GM04504 (cell line): ENCODE measurements around the gene ZBTB16.

ENCODE experiments used
- DNase-seq: peaks from one replicate; pipeline ENCODE4 v3.0.0-alpha.2; 2012; ENCODE audit warnings: low read depth

Gene ZBTB16

DNA sequence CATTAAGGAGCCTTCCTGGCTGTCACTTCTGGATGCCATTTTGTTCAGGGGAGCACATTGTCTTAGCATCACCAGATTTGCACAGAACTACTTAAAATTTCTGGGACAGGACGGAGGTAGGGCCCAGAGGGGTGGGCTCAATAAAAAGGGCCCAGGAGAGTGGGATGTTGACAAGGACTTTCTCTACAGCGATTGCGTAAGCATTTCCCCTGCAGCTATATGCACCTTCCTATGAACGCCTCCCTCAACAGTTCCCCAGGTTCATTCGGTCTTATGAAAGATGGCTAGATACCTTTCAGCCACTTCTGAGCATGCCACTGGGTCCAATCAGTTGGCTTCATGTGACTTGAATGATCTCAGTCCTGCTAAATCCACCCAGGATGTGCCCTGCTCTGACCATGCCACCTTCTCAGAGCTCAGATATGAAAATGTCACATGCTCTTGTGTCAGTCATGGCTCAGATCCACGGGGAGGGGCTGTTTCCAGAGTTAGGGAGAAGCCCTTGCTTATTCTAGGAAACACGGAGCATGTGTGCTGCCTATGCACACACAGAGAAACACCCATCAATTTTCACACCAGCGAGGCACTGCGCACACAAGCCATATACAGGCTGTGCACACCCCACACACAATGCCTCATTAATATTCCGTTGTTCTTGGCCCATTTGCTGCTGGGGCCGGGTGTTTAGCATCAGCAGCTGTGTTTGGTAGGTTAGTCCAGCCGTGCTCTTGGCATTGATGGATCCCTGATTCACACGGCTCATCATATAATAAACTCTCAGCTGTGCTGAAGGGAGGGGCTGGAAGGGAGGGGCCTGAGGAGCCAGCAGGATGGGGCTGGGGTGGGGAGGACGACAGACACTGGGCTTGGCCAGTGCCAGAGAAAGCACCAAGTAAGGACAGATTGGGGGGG is 184.2 kb downstream of the ZBTB16 start:
- DNase-seq, result no peak

DNA sequence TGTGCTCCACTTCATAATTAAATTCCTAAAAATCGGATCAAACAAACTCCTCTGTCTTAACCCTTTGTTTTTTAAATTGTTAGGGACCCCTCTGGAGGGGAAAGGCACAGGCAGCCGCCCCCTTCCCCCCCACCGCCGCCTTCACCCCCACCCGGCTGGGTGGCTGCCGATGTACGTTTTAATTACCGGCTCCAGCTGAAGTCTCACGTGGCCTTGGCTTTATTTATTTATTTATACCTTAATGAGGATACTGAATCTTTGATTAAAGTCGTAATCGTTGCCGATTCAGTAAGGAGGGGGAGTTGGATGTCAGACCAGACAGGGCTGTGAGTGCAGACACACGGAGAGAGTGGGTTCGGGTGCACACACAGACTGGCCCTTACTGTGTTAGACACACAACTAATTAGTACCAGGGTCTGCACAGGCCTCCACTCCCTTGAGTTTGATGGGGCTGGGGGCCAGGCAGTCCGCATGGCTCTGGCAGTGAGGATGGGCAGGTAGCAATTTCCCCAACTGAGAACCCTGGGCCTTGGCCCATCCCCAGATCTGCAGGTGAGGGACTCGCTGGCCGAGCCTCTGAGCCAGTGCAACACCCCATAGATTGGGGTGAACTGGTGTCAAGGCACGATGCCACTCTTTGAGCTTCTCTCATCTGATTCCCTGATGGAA is 185.3 kb downstream of the ZBTB16 start:
- no peak for DNase-seq

DNA sequence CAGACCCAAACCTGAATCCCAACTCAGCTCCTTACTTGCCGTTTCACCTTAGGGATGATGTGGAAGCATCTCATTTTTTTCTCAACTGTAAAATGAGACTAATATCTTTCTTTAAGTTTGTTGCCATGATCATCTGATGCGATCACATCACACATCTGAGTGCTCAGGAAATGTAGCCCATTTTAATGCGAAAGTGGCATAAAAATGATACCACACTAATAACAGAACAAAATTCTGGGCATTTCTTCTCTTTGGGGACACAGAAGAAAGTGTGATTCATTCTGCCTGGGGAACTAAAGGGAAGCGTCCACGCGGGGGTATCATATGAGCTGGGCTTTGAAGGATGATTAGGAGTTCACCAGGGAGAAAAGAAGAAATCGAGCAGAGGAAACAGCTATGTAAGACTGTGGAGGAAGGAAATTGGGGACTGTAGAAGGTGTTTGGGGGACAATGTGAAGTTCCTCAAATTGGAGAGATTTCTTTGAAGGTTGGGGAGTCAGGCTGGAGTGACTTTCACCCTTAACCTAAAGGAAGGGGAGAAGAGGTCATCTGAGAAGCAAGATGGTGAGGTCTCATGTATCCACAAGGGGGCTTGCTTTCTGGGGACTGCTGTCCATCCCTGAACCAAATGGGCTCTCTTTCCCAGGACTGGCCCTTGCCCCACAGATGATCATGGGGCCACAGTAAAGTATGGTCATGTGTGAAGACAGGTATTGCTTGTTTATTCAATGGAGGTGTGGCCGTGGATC is 187.0 kb downstream of the ZBTB16 start:
- DNase-seq, result no peak

DNA sequence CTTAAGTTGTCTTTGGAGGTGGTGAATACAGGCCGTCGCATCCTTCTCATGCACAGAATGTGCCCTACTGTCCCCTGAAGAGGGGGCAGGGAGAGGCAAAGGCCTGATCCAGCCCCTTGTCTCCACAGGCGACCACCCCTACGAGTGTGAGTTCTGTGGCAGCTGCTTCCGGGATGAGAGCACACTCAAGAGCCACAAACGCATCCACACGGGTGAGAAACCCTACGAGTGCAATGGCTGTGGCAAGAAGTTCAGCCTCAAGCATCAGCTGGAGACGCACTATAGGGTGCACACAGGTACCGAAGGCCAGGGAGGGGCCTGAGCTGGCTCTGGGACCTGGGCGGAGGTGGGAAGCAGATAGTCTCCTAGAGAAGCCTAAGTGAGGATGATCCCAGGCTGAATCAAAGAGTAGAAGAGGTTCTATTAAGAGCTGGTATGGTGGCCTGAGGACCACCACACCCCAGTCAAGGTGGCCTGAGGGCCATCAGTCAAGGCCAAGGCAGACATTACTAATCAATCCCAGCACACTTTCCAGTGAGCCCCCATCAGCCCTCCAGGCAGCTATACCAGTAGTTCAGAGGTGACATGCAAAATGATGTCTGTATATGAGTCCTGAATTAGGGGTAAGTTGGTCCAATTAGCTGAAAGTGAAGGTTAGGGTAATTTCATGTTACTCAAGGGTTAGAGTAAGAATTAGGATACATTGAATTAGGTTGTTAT is 187.7 kb downstream of the ZBTB16 start:
- no peak for DNase-seq

DNA sequence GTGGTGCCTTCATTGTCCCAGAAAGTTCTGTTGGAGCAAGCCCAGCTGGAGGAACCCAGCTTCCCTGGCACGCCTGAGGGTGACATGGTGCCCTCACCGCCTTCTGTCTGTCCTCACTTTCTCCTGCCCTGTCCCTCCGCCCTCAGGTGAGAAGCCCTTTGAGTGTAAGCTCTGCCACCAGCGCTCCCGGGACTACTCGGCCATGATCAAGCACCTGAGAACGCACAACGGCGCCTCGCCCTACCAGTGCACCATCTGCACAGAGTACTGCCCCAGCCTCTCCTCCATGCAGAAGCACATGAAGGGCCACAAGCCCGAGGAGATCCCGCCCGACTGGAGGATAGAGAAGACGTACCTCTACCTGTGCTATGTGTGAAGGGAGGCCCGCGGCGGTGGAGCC is 190.7 kb downstream of the ZBTB16 start:
- DNase-seq, result no peak

DNA sequence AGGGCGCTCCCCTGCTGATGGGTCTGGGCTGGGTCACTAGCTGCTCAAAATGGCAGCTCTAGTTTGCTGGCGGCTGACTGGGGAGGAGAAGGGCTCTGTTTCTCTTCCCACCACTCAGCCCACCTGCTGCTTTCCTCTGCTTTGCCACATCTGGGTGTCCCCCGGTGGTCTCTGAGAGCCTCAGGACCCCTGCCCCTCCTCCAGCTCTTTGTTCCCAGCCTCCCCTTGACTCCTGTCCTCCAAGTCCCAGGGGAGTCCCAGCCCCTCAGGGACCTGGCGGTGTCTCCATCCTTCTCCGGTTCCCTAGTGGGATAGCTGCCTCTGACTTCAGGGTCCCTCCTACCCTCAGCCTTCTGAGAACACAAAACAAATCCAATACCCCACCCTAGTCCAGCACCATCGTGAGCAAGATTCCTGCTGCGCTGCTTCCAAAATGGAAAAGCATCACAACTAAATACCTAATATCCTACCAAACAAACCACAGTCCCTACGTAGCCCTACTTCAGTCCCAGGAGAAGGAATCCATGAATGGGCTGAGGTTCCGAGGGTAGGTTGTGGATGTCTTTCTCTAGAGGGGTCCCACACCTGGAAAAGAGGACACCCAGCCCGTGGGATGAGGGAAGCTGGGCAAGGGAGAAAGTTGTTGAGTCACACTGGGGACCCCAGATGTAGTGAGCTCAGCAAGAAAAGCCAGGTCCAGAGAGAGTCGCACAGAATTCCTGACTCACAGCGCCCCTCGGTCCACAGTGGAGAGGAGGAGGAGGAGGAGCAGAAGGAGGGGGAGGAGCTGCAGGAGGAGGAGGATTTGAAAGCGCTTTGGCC is 191.7 kb downstream of the ZBTB16 start:
- DNase-seq, result no peak

DNA sequence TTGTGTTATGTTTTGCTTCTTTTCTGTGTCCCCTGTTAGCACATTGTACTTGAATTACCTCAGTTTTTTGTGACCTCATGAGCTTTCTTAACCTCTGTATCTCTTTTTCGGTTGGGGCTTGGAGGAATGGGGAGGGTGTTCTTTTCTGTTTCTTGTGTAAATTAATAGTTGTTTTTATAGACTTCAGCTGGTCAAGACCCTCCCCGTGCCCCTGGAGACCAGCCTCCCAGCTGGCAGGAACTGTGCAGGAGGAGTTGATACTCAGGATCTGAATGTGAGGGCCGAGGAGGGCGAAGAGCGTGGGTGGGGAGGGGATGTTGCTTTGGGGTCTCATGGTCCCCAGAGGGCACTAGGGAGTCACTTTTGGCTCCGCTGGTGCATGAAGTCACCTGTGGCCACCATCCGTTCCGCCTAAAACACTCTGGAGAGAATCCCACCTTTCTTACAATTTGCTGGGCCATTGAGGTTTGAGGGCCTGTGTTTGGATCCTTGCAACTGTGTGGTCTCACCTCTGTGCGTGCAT is 192.4 kb downstream of the ZBTB16 start:
- no peak for DNase-seq

DNA sequence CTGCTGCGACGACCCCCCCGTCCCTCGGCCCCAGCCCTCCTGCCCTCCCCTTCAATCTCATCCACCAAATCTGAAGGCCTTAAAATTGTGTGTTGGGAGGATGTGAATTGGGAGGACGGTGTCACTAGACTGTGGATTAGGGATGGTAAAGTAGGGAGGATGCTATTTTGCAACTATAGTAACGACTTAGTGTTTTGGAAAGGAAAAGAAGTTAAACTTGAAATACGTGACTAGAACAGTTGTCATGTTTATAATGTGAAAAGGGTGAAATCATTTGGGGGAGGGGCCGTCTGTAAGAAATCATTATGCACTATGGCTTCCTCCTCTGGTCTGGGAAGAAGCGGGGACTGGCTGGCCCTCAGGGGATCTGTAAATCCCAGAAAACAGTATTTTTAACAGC is 193.3 kb downstream of the ZBTB16 start:
- DNase-seq, result no peak

DNA sequence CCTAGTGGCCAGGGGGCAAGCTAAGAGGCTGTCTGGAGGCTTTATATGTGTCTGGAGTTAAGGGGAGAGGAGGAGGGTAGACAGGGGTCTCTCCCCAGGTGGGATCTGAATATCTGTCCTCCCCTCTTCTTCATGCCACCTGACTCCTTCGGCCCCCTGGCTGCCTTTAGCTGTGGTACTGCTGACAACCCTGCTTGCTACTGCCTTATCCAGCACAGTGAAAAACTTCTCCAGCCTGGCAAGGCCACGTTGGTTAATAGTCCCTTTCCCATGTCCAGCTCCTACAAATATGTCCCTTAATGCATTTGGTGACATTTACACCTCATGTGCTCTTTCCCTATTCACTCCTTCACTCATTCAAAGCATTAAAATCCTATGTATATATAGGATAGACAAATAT is 194.3 kb downstream of the ZBTB16 start:
- DNase-seq, result no peak

DNA sequence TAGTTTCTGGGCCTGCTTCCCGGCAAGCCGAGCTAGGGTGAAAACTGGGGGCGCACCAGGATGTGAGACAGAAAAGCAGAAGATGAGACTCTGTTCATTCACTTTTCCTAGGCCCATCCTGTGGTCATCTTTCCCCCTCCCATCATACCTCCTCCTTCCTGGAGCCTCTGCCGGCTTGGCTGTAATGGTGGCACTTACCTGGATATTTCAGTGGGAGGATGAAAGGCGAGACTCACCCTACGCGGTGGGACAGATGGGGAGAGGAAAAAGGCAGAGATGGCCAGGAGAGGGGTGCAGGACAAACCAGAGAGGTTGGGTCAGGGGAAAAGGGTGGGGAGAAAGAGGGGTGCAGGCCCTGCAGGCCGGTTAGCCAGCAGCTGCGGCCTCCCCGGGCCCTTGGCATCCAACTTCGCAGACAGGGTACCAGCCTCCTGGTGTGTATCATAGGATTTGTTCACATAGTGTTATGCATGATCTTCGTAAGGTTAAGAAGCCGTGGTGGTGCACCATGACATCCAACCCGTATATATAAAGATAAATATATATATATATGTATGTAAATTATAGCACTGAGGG is 195.1 kb downstream of the ZBTB16 start:
- no peak for DNase-seq

DNA sequence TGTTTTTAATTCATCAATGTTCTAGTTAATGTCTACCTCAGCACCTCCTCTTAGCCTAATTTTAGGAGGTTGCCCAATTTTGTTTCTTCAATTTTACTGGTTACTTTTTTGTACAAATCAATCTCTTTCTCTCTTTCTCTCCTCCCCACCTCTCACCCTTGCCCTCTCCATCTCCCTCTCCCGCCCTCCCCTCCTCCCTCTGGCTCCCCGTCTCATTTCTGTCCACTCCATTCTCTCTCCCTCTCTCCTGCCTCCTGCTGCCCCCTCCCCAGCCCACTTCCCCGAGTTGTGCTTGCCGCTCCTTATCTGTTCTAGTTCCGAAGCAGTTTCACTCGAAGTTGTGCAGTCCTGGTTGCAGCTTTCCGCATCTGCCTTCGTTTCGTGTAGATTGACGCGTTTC is 195.8 kb downstream of the ZBTB16 start:
- no peak for DNase-seq

DNA sequence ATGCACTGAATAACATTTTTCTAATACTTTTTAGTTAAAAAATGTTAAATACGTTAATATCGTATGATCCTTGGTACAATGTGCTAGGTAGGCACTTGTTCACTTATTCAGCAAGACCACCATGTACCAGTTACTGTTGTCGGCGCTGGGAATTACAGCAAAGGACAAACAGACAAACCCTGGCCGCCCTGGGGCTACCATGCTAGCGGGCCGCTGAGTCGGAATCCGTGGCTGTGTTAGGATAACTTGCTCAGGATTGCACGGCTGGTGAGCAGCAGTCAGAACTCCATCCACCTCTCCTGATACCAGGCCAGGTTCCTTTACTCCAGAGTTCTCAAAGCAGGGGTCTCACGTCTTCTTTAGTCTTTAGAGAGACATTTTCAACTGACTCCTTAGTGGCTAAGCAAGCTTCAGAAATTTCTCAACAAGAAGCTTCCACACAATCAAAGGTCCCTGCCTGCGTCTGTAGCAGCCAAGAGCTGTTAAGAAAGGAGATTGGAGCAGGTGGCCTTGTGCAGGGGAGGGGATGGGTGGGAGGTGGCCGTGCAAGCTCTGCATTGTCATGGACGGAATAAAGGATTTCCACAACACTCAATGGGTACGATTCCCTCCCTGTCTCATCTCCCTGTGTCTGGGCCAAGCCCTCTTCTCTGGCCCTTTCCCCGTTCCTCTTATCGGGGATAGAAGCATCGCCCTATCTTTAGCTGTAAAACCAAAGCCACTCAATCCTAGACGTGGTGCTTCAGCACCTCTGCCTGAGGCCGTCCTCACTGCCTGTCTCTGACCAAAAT is 196.9 kb downstream of the ZBTB16 start:
- DNase-seq, result no peak

DNA sequence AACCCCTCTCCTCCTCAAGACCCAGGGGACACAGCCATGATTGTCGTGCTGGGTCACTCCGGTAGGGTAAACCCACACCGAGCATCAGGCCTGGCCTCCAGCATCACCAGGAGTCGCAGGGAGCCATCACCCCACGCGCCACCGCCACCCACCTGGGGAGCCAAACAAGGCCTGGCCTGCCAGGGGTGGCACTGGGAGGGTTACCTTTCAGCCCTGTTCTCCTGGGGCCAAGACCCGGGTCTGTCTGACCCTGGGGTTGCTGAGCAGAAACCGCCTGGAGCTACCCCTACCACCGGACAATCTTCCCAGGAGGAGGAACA is 197.4 kb downstream of the ZBTB16 start:
- DNase-seq, result no peak

DNA sequence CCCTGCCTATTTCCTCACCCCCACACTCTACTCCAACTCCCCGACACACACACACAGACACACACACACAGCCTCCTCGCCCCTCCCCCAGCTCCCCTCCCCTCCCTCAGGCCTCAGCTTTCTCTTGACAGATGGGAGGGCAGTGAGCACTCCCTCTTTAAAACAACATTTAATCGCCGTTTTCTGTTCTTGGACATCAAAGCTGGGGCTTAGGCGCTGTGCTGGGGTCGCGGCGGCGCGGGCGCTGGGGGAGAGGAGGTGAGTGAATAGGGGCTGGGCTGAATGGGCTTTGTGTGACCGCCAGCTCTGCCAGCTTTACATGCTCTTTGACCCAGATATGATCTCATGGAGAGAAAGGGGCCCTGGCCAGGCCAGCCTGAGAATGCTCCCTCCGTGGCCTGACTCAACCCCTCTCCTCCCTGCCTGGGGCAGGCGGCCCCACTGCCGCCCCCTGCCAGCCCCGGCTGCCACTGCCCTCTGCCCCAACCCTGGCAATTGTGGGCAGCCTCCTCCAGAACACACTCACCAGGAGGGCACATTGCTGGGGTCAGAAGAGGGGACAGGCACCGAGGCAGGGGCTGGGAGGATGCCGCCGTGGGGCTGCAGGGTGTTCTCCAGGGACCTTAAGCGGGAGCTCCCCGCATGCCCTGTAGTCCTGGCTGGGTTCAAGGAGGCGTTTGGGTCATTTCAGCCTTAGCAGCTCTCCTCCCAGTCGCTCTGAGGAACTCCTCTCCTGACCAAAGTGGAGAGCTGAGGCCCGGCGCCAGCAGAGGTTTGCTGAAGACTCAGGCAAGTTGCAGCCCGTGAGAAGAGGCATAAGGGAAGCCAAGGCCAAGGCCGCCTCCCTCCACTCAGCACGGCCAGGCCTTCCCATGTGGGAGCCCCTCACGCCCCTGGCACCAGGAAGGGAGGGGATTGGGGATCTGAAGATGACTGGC is 198.4 kb downstream of the ZBTB16 start:
- DNase-seq, result no peak

DNA sequence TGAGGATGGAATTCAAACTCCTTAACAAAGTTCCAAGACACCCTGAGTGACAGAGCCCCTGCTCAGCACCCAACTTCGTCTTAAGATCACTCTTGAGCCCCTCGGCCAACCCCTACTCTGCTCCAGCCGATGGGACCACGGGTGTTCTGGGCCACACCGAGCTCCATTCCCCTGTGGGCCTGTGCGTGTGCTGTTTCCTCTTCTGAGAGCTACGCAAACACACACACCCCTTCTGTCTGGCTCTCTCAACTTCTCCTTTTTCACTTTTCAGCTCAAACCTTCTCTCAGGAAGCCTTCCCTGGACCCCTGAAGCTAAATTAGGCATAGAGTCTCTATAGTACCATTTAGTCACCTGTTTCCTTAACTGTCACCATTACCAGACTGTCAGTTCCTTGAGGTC is 199.2 kb downstream of the ZBTB16 start:
- no peak for DNase-seq

DNA sequence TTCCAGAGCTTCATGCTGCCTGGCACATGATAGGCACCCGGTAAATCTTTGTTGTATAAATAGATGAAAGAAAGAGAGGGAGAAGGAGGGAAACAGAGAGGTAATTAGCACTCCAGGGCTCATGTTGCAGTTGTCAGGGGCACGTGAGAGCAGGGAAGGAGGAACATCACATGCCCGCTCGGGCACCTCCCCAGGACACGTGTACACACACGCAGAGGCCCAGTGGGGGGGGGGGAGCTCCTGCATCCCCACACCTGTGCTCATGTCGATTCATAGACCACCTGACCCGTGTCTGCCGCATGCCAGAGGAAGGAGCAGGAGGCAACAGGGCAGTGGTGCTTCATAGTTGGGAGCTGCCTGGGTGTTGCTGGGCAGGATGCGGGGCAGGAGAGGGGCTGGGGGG is 199.6 kb downstream of the ZBTB16 start:
- no peak for DNase-seq

DNA sequence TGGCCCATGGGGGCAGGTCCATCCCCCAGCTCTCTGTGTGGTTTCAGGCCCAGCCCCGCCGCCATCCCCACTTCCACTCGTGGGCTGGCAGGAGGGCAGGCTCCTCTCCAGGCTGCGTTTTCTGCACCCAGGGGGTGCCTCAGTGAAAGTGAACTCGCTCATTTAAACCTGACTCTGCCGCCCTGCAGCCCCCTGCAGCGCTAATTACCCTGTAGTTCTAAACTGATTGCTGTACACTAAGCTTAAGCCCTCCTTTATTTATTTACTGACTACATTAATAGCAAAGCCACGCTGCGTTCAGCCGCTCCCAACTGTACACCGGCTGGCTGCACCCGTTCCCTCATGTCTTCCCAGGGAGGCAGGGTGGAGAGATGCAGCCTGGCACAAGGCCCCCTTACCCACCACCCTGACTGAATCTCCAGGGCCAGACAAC is 200.1 kb downstream of the ZBTB16 start:
- no peak for DNase-seq

DNA sequence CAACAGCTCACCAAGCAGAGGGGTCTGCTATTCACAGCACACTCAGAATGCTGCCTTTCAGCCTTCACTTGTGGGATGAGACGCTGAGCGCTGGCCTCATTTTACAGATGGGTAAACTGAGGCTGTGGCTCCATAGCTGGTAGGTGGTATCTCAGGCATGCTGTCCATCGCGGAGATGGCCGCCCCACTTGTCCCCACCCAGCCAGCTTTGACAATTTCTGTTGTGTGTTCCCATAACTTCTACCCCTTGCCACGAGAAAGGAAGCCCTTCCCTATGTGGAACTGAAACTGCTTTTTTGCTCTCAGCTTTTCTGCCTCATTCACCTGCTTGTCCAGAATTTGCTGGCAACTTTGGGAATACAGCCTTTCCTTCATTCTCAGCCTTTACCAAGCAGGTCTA is 200.6 kb downstream of the ZBTB16 start:
- no peak for DNase-seq

DNA sequence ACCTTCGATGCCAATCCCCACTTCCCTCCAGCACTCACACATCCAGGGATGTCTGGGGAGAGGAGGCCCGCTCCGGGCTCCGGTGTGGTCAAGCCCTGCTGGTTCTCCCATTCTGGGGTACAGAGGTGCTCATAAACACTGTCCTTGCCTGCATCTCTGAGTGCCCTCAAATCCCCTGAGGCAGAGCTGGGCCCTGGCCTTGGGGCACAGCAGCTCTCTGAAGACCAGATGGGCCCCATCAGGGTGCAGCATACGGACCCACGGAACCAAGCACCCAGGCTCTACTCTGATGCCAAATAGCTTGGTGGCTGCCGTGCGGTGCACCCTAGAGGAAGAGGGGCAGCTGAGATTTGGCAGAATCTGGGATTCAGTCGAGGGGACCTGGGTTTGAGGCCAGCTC is 201.0 kb downstream of the ZBTB16 start:
- DNase-seq, result no peak
